ENCODE measurements around the gene RAB20.

Gene RAB20

DNA sequence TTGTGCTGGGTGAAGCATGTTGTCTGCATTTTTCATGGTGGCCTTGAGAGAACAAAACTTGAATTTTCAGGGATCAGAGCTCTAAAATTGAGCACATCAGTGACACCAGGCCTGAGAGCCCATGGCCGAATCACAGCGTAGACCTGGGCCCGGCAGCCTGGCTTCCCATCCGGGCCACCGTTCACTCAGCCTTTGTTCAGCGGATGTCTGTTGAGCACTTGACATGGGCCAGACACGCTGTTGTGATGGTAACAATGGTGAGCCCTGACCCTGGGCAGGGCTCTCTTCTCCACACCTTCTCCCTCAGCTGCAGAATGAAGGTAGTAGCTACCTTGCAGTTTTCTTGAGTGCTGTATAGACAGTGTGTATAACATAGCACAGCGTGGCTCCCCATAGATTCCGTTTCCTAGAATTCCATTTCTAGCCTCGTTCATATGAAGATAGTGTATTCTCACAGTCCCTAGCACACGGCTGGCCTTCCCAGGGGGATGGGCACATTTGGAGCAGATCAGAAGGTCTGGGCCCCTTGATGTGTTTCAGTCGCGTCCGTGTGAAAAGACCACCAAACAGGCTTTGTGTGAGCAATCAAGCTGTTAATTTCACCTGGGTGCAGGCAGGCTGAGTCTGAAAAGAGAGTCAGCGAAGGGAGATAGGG, 75.3 kb downstream of the RAB20 start:
- DNase-seq (ENCODE audit: low read depth in 1 of 2, low spot score in 1 of 2), result no peak
- Histone ChIP-seq H3K4me3 (replicated peaks; ENCODE audit: insufficient read depth, low read length) (no peak overlapping the region), H3K27me3 (ENCODE audit: insufficient read depth, poor library complexity, severe bottlenecking) (peaks cover 2% of the 10 kb centered on the region), H3K27ac (replicated peaks) (no peak overlapping the region)
- no peak for TF ChIP-seq POLR2AphosphoS5 (IDR thresholded peaks at IDR 0.05; ENCODE audit: low read depth)
- no peak for TF ChIP-seq GABPA (IDR thresholded peaks at IDR 0.05; ENCODE audit: low read depth)
- TF ChIP-seq, protein P1, sequence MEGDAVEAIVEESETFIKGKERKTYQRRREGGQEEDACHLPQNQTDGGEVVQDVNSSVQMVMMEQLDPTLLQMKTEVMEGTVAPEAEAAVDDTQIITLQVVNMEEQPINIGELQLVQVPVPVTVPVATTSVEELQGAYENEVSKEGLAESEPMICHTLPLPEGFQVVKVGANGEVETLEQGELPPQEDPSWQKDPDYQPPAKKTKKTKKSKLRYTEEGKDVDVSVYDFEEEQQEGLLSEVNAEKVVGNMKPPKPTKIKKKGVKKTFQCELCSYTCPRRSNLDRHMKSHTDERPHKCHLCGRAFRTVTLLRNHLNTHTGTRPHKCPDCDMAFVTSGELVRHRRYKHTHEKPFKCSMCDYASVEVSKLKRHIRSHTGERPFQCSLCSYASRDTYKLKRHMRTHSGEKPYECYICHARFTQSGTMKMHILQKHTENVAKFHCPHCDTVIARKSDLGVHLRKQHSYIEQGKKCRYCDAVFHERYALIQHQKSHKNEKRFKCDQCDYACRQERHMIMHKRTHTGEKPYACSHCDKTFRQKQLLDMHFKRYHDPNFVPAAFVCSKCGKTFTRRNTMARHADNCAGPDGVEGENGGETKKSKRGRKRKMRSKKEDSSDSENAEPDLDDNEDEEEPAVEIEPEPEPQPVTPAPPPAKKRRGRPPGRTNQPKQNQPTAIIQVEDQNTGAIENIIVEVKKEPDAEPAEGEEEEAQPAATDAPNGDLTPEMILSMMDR (IDR thresholded peaks at IDR 0.05; ENCODE audit: insufficient read depth, low read length), result no peak
- TF ChIP-seq, protein P2, sequence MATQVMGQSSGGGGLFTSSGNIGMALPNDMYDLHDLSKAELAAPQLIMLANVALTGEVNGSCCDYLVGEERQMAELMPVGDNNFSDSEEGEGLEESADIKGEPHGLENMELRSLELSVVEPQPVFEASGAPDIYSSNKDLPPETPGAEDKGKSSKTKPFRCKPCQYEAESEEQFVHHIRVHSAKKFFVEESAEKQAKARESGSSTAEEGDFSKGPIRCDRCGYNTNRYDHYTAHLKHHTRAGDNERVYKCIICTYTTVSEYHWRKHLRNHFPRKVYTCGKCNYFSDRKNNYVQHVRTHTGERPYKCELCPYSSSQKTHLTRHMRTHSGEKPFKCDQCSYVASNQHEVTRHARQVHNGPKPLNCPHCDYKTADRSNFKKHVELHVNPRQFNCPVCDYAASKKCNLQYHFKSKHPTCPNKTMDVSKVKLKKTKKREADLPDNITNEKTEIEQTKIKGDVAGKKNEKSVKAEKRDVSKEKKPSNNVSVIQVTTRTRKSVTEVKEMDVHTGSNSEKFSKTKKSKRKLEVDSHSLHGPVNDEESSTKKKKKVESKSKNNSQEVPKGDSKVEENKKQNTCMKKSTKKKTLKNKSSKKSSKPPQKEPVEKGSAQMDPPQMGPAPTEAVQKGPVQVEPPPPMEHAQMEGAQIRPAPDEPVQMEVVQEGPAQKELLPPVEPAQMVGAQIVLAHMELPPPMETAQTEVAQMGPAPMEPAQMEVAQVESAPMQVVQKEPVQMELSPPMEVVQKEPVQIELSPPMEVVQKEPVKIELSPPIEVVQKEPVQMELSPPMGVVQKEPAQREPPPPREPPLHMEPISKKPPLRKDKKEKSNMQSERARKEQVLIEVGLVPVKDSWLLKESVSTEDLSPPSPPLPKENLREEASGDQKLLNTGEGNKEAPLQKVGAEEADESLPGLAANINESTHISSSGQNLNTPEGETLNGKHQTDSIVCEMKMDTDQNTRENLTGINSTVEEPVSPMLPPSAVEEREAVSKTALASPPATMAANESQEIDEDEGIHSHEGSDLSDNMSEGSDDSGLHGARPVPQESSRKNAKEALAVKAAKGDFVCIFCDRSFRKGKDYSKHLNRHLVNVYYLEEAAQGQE (IDR thresholded peaks at IDR 0.05; ENCODE audit: insufficient replicate concordance, low read depth), result no peak
- no peak for TF ChIP-seq SPI1 (IDR thresholded peaks at IDR 0.05; ENCODE audit: borderline replicate concordance, low read depth)

DNA sequence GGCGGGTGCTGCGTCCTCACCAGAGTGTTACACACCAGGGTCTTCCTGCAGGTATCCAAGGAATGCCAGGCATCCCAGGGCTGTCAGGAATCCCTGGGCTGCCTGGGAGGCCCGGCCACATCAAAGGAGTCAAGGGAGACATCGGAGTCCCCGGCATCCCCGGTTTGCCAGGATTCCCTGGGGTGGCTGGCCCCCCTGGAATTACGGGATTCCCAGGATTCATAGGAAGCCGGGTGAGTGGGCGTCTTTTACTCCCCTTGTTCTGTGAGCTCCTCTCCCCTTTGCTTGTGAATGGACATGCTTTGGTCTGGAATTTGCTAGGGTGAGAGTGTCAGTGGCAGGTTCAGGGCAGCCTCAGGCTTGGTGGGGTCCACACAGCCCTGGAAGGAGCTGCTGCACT, 75.9 kb downstream of the RAB20 start:
- Histone ChIP-seq H3K27ac (replicated peaks) (no peak overlapping the region), H3K4me3 (replicated peaks; ENCODE audit: insufficient read depth, low read length) (no peak overlapping the region), H3K27me3 (ENCODE audit: insufficient read depth, poor library complexity, severe bottlenecking) (peaks cover 2% of the 10 kb centered on the region)
- DNase-seq (ENCODE audit: low read depth in 1 of 2, low spot score in 1 of 2), result no peak
- TF ChIP-seq POLR2AphosphoS5 (IDR thresholded peaks at IDR 0.05; ENCODE audit: low read depth) (no peak), SPI1 (IDR thresholded peaks at IDR 0.05; ENCODE audit: borderline replicate concordance, low read depth) (no peak), GABPA (IDR thresholded peaks at IDR 0.05; ENCODE audit: low read depth) (no peak)
- TF ChIP-seq, protein P2 (IDR thresholded peaks at IDR 0.05; ENCODE audit: insufficient replicate concordance, low read depth), result no peak
- TF ChIP-seq, protein P1 (IDR thresholded peaks at IDR 0.05; ENCODE audit: insufficient read depth, low read length), result no peak

DNA sequence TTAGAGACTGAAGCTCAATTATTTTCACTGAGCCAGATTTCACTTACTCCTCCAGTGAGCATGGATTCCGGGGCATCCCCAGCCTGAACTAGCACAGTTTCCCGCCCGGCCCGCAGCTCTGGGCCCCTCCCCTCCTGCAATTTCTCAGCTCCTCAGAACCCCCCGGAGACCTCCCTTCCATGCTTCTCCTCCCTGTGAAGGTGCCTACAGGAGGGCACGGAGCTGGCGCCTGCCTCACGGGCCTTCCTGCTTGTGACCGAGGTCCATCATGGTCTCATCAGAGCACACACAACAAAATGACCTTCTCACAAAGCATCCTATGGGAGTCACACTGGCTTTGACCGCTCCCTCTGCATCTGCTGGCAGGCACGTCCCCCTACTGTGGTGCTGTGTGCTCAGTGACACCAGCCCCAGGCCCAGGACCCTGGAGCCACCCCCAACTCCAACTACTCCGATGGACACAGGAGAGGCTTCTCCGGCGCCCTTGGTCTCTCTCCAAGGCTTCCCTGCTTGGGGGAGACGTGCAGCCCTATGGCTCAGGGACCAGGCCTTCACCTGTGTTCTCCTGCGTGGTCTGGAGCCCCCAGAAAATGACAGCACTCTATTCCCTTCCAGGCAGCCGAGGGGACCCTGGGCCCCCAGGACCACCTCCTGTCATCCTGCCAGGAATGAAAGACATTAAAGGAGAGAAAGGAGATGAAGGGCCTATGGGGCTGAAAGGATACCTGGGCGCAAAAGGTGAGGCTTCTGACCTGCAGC, 77.1 kb downstream of the RAB20 start:
- peaks cover 2% of the 10 kb centered on the region for H3K27me3 ChIP-seq (ENCODE audit: insufficient read depth, poor library complexity, severe bottlenecking)
- no peak for DNase-seq (ENCODE audit: low read depth in 1 of 2, low spot score in 1 of 2)
- H3K27ac ChIP-seq (replicated peaks), result no peak overlapping the region
- H3K4me3 ChIP-seq (replicated peaks; ENCODE audit: insufficient read depth, low read length), result no peak overlapping the region
- TF ChIP-seq GABPA (IDR thresholded peaks at IDR 0.05; ENCODE audit: low read depth) (no peak), POLR2AphosphoS5 (IDR thresholded peaks at IDR 0.05; ENCODE audit: low read depth) (no peak), SPI1 (IDR thresholded peaks at IDR 0.05; ENCODE audit: borderline replicate concordance, low read depth) (no peak)
- TF ChIP-seq, protein P1 (IDR thresholded peaks at IDR 0.05; ENCODE audit: insufficient read depth, low read length), result no peak
- TF ChIP-seq, protein P2 (IDR thresholded peaks at IDR 0.05; ENCODE audit: insufficient replicate concordance, low read depth), result no peak
